Fibroblast of lung (primary cell): Measurements from ENCODE around the gene LGR4. TPM values are rescaled to one million over a fixed set of nuclear protein-coding genes. Genes with fewer than 3 reads are reported as not detected.

Source experiments
- DNase-seq, 2 donors: peaks; one replicate each; pipeline versions ENCODE4 v3.0.0 to v3.0.0-alpha.2; 2010; ENCODE audit warnings: low read depth in 2 of 2
- H2AFZ ChIP-seq: 2 replicates; pipeline ENCODE4 v1.5.1; 2012; ENCODE audit warnings: low read length, control low read depth, inconsistent platforms
- H3K27ac ChIP-seq: 2 replicates; pipeline ENCODE4 v1.5.1; 2011; ENCODE audit warnings: low read length, control low read depth; ENCODE audit not compliant: insufficient read depth
- H3K27me3 ChIP-seq: 2 replicates; pipeline ENCODE4 v1.5.1; 2011; ENCODE audit warnings: mild to moderate bottlenecking, low read length; ENCODE audit not compliant: control insufficient read depth, insufficient read depth
- H3K36me3 ChIP-seq: 2 replicates; pipeline ENCODE4 v1.5.1; 2011; ENCODE audit warnings: low read length; ENCODE audit not compliant: control insufficient read depth, insufficient read depth
- H3K4me1 ChIP-seq: 2 replicates; pipeline ENCODE4 v1.5.1; 2011; ENCODE audit warnings: low read length; ENCODE audit not compliant: control insufficient read depth, insufficient read depth; ENCODE audit errors: extremely low read depth
- H3K4me2 ChIP-seq: 2 replicates; pipeline ENCODE4 v1.5.1; 2011; ENCODE audit warnings: low read length, control low read depth; ENCODE audit not compliant: insufficient read depth; ENCODE audit errors: extremely low read depth
- H3K4me3 ChIP-seq, 4 experiments: fragments of 200-600 bp in 1 of 4; sonication (generic) in 1 of 4; replicated peaks in 1 of 4; 2 replicates each; pipeline ENCODE4 v1.5.1; 2011 to 2016; ENCODE audit warnings: low read length in 4 of 4, low read depth in 3 of 4, mild to moderate bottlenecking in 3 of 4, control low read depth in 2 of 4, inconsistent platforms in 1 of 4, mixed read lengths in 1 of 4; ENCODE audit not compliant: insufficient read depth in 1 of 4; ENCODE audit errors: control extremely low read depth in 1 of 4
- H3K79me2 ChIP-seq: 2 replicates; pipeline ENCODE4 v1.5.1; 2012; ENCODE audit warnings: mild to moderate bottlenecking, low read length, inconsistent platforms; ENCODE audit not compliant: control insufficient read depth, insufficient read depth
- H3K9ac ChIP-seq: 2 replicates; pipeline ENCODE4 v1.5.1; 2011; ENCODE audit warnings: mild to moderate bottlenecking, low read length, control low read depth; ENCODE audit not compliant: insufficient read depth
- H3K9me3 ChIP-seq: 2 replicates; pipeline ENCODE4 v1.5.1; 2012; ENCODE audit warnings: low read depth, low read length; ENCODE audit not compliant: control insufficient read depth, insufficient read depth
- H4K20me1 ChIP-seq: 2 replicates; pipeline ENCODE4 v1.5.1; 2011; ENCODE audit warnings: low read length; ENCODE audit not compliant: control insufficient read depth, insufficient read depth; ENCODE audit errors: extremely low read depth
- CTCF ChIP-seq, 2 donors: IDR thresholded peaks in 1 of 2; conservative IDR thresholded peaks in 1 of 2; 1 replicate in 1 of 2; 2 replicates in 1 of 2; pipeline ENCODE4 v1.5.1; 2011 to 2012; ENCODE audit warnings: low read length in 2 of 2, control low read depth in 1 of 2, inconsistent platforms in 1 of 2, low read depth in 1 of 2, mild to moderate bottlenecking in 1 of 2
- EZH2 ChIP-seq: IDR thresholded peaks from 2 replicates; pipeline ENCODE4 v1.5.1; 2012; ENCODE audit warnings: low read length, control low read depth, mild to moderate bottlenecking; ENCODE audit errors: missing control alignments
- polyA plus RNA-seq, 2 donors: library from polyadenylated mRNA; depleted of rRNA in 1 of 2; stranded (reverse) in 1 of 2; unstranded in 1 of 2; fragments of >200 nt; gene quantifications; 2 replicates each; pipeline ENCODE4 v1.2.1, GENCODE V29; 2011 to 2012; ENCODE audit warnings: missing spikeins in 1 of 2
- total RNA-seq: library from RNA; depleted of rRNA; stranded (reverse); fragments of >200 nt; gene quantifications from 2 replicates; pipeline ENCODE4 v1.2.1, GENCODE V29; 2014

LGR4 gene
- total and polyA plus RNA-seq, 2 donors (not counting 1 experiment from before 2014, with no cell fraction given): 6.4 to 8.8 TPM

DNA sequence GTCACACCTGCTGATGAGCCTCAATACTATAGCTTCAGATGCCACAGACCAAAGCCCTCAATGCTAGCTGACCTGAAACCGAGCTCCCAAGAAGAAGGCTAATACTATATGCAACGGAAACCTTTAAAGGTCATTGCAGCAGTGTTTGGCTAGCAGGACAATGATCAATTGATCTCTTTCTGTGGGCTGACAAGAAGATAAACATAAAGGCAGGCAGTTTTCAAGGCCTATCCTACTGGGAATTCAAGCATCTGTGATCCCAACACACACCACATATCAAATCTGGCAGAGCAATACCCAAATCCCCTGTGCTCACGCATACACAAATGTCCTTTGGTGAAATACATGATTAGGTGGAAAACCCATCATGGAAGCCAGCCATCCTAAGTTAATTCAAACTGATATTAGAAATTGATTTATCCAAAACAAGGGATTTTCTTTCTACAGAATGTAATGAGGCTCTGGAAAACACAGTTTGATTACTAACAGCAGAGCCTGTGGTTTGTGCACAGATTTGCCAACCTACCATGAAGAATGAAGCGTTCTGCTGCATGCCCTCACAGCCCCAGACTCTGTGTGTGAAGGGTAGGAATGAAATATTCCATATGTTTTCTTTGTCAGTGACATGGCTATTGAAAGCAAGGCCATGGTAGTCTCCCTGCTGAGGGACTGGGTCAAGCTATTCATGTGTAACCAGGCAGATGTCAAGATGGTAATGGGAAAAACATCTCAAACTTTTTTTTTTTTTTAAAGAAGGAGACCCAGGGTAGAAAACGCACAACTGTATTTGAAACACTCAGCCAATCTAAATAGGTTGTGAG, 12.2 kb downstream of the LGR4 start:
- Histone ChIP-seq H4K20me1 (no peaks in the 10 kb centered on the region), H3K9ac (no peak overlapping the region), H3K36me3 (no peaks in the 10 kb centered on the region), H2AFZ (no peak overlapping the region), H3K27me3 (no peaks in the 10 kb centered on the region), H3K9me3 (no peaks in the 10 kb centered on the region), H3K27ac (no peak overlapping the region), H3K4me3 (no peak overlapping the region), H3K79me2 (no peaks in the 10 kb centered on the region), H3K4me1 (peaks cover 7% of the 10 kb centered on the region), H3K4me2 (no peak overlapping the region)
- TF ChIP-seq EZH2 (no peak), CTCF (conservative IDR thresholded peaks at IDR 0.05 in 1 of 2, IDR thresholded peaks at IDR 0.05 in 1 of 2; ENCODE audit: low read depth in 1 of 2, low read length in 2 of 2) (no peak)
- DNase-seq: peak in 1 of 2 donors; percentile 23

GRCh38 chr11:27459191-27459590, 13.4 kb downstream of the LGR4 start:
- Histone ChIP-seq H4K20me1 (no peaks in the 10 kb centered on the region), H3K4me2 (no peak overlapping the region), H3K4me3 (no peak overlapping the region), H3K9me3 (no peaks in the 10 kb centered on the region), H3K9ac (no peak overlapping the region), H3K27ac (no peak overlapping the region), H3K4me1 (peaks cover 4% of the 10 kb centered on the region), H3K27me3 (no peaks in the 10 kb centered on the region), H3K36me3 (no peaks in the 10 kb centered on the region), H2AFZ (no peak overlapping the region), H3K79me2 (no peaks in the 10 kb centered on the region)
- no peak for DNase-seq
- TF ChIP-seq CTCF (conservative IDR thresholded peaks at IDR 0.05 in 1 of 2, IDR thresholded peaks at IDR 0.05 in 1 of 2; ENCODE audit: low read depth in 1 of 2, low read length in 2 of 2) (no peak), EZH2 (no peak)

GRCh38 chr11:27458182-27458581, 14.4 kb downstream of the LGR4 start:
- no peaks in the 10 kb centered on the region for H3K79me2 ChIP-seq
- TF ChIP-seq EZH2: no peak
- no peak for TF ChIP-seq CTCF (conservative IDR thresholded peaks at IDR 0.05 in 1 of 2, IDR thresholded peaks at IDR 0.05 in 1 of 2; ENCODE audit: low read depth in 1 of 2, low read length in 2 of 2)

More at GRCh38 chr11:27458182-27458581, 14.4 kb downstream of the LGR4 start:
- Histone ChIP-seq H2AFZ (no peak overlapping the region), H3K9ac (no peak overlapping the region), H3K36me3 (no peaks in the 10 kb centered on the region), H3K4me1 (peaks cover 3% of the 10 kb centered on the region), H3K4me2 (no peak overlapping the region), H3K4me3 (no peak overlapping the region), H4K20me1 (no peaks in the 10 kb centered on the region), H3K27me3 (no peaks in the 10 kb centered on the region), H3K27ac (no peak overlapping the region), H3K9me3 (no peaks in the 10 kb centered on the region)
- DNase-seq: no peak
